Suprapubic skin (tissue), 4 donors: Measurements from ENCODE around the gene CYB5D1. TPM values are rescaled to one million over a fixed set of nuclear protein-coding genes. Genes with fewer than 3 reads are reported as not detected.

Source experiments
- DNase-seq, 2 donors: peaks; one replicate each; pipeline ENCODE4 v3.0.0-alpha.2; 2019; ENCODE audit warnings: low spot score in 2 of 2
- H3K27ac ChIP-seq: fragments of 200-600 bp; sonication (generic); one replicate; pipeline ENCODE4 v1.5.1; 2019
- H3K27me3 ChIP-seq: fragments of 200-600 bp; sonication (generic); one replicate; pipeline ENCODE4 v1.5.1; 2019
- H3K36me3 ChIP-seq: fragments of 200-600 bp; sonication (generic); one replicate; pipeline ENCODE4 v1.5.1; 2019
- H3K4me1 ChIP-seq: fragments of 200-600 bp; sonication (generic); one replicate; pipeline ENCODE4 v1.5.1; 2019
- H3K4me3 ChIP-seq: fragments of 200-600 bp; sonication (generic); one replicate; pipeline ENCODE4 v1.5.1; 2019; ENCODE audit warnings: mild to moderate bottlenecking
- H3K9me3 ChIP-seq: fragments of 200-600 bp; sonication (generic); one replicate; pipeline ENCODE4 v1.5.1; 2019
- CTCF ChIP-seq, 2 donors: fragments of 200-600 bp in 1 of 2; fragments of 450-650 bp in 1 of 2; sonication (generic) in 1 of 2; IDR thresholded peaks; one replicate each; pipeline ENCODE4 v1.5.1; 2016 to 2019; ENCODE audit warnings: antibody characterized with exemption in 2 of 2, mild to moderate bottlenecking in 1 of 2, moderate library complexity in 1 of 2
- EP300 ChIP-seq: sonication (generic); formaldehyde crosslinking; IDR thresholded peaks from one replicate; pipeline ENCODE4 v1.6.1; 2017; ENCODE audit warnings: antibody characterized with exemption
- POLR2A ChIP-seq, 2 donors: fragments of 450-650 bp; IDR thresholded peaks; one replicate each; pipeline ENCODE4 v1.6.1; 2017; ENCODE audit warnings: antibody characterized with exemption in 2 of 2, mild to moderate bottlenecking in 2 of 2, moderate library complexity in 2 of 2
- POLR2AphosphoS5 ChIP-seq, 3 donors: sonication (generic); formaldehyde crosslinking; IDR thresholded peaks; one replicate each; pipeline ENCODE4 v1.6.1; 2017; ENCODE audit warnings: antibody characterized with exemption in 3 of 3
- WGBS: methylation state at CpG from one replicate; pipeline ENCODE4 v1.1.5; 2018; 5-methylcytosine and 5-hydroxymethylcytosine counted together
- total RNA-seq, 4 donors: library from RNA; depleted of rRNA; stranded (reverse); fragments of >200 nt; gene quantifications; one replicate each; pipeline ENCODE4 v1.1.0, GENCODE V29; 2016

The CYB5D1 gene
- total RNA-seq, 4 donors from 2014 or later, result 7.1 to 10.8 (median 9.8) TPM

GRCh38 chr17:7880076-7880868 is 22.5 kb downstream of the CYB5D1 start:
- Histone ChIP-seq H3K9me3 (no peaks in the 10 kb centered on the region), H3K4me3 (no peak overlapping the region), H3K4me1 (peaks cover 27% of the 10 kb centered on the region), H3K27ac (no peak overlapping the region), H3K27me3 (no peaks in the 10 kb centered on the region), H3K36me3 (peaks cover 23% of the 10 kb centered on the region)
- no peak for TF ChIP-seq POLR2A (IDR thresholded peaks at IDR 0.05)
- WGBS, result 77% methylated on average over 3 of the region's 3 CpGs
- no peak for DNase-seq

GRCh38 chr17:7881276-7882054 is 23.7 kb downstream of the CYB5D1 start:
- H3K27me3 ChIP-seq, result no peaks in the 10 kb centered on the region
- H3K27ac ChIP-seq, result no peak overlapping the region
- no peak overlapping the region for H3K4me3 ChIP-seq
- peaks cover 37% of the 10 kb centered on the region for H3K4me1 ChIP-seq
- peak in 1 of 2 donors; percentile 66 for DNase-seq
- peaks cover 19% of the 10 kb centered on the region for H3K36me3 ChIP-seq
- WGBS, result 41% methylated on average over 7 of the region's 7 CpGs
- TF ChIP-seq POLR2AphosphoS5 (IDR thresholded peaks at IDR 0.05) (no peak), CTCF (IDR thresholded peaks at IDR 0.05) (no peak), POLR2A (IDR thresholded peaks at IDR 0.05) (no peak), EP300 (no peak)
- no peaks in the 10 kb centered on the region for H3K9me3 ChIP-seq

- Histone ChIP-seq H3K27ac (no peak overlapping the region), H3K27me3 (no peaks in the 10 kb centered on the region), H3K4me3 (no peak overlapping the region), H3K4me1 (peaks cover 43% of the 10 kb centered on the region), H3K36me3 (peaks cover 19% of the 10 kb centered on the region), H3K9me3 (no peaks in the 10 kb centered on the region)
- WGBS, result 50% methylated on average over 7 of the region's 7 CpGs
- TF ChIP-seq POLR2AphosphoS5 (IDR thresholded peaks at IDR 0.05) (no peak), CTCF (IDR thresholded peaks at IDR 0.05) (no peak), EP300 (no peak), POLR2A (IDR thresholded peaks at IDR 0.05) (no peak)
- DNase-seq, result peak in 1 of 2 donors; percentile 62
Observed at GRCh38 chr17:7882068-7882467, 24.3 kb downstream of the CYB5D1 start.

- no peaks in the 10 kb centered on the region for H3K9me3 ChIP-seq
- no peak for DNase-seq
- H3K27me3 ChIP-seq, result no peaks in the 10 kb centered on the region
- H3K4me3 ChIP-seq, result no peak overlapping the region
- no peak for TF ChIP-seq POLR2A (IDR thresholded peaks at IDR 0.05)
- TF ChIP-seq POLR2AphosphoS5 (IDR thresholded peaks at IDR 0.05), result no peak
- no peak for TF ChIP-seq EP300
- TF ChIP-seq CTCF (IDR thresholded peaks at IDR 0.05), result no peak
- H3K4me1 ChIP-seq, result peaks cover 47% of the 10 kb centered on the region
- WGBS, result 72% methylated on average over 3 of the region's 3 CpGs
- H3K36me3 ChIP-seq, result peaks cover 19% of the 10 kb centered on the region
- H3K27ac ChIP-seq, result no peak overlapping the region
Observed at GRCh38 chr17:7882629-7883028, 24.8 kb downstream of the CYB5D1 start.

GRCh38 chr17:7883781-7884386 is 26.1 kb downstream of the CYB5D1 start:
- Histone ChIP-seq H3K4me1 (peaks cover 58% of the 10 kb centered on the region), H3K27me3 (no peaks in the 10 kb centered on the region), H3K27ac (peak overlapping the region; percentile 91), H3K4me3 (peak overlapping the region; percentile 92), H3K36me3 (peaks cover 15% of the 10 kb centered on the region), H3K9me3 (no peaks in the 10 kb centered on the region)
- no peak for TF ChIP-seq EP300
- no peak for TF ChIP-seq CTCF (IDR thresholded peaks at IDR 0.05)
- TF ChIP-seq POLR2A (IDR thresholded peaks at IDR 0.05), result no peak
- no peak for DNase-seq
- WGBS, result 10% methylated on average over 3 of the region's 3 CpGs
